ENCODE results near the gene COL6A2. TPM values are rescaled to one million over a fixed set of nuclear protein-coding genes. Genes with fewer than 3 reads are reported as not detected.

COL6A2 gene
- total and polyA plus RNA-seq, 8 donors: 79.3 to 3,737 (median 398) TPM

GRCh38 chr21:46111857-46112724, 14.2 kb downstream of the COL6A2 start:
- 88 to 95% (median 93%) methylated on average over 29 to 69 of the region's 69 CpGs for WGBS, 5 donors
- intact Hi-C loops (cut with DNase I; ENCODE audit: low total_unique reads): no loop called here
- peak in 1 of 2 donors; percentile 24 for DNase-seq
- no peak overlapping the region for H3K27ac ChIP-seq
- peaks cover 0 to 13% (median 6%) of the 10 kb centered on the region in 4 donors for H3K9me3 ChIP-seq
- TF ChIP-seq POLR2AphosphoS5 (IDR thresholded peaks at IDR 0.05) (no peak), POLR2A (IDR thresholded peaks at IDR 0.05) (no peak), EP300 (IDR thresholded peaks at IDR 0.05) (no peak), CTCF (IDR thresholded peaks at IDR 0.05) (no peak)
- H3K4me3 ChIP-seq: no peak overlapping the region
- H3K27me3 ChIP-seq: no peaks in the 10 kb centered on the region
- peaks cover 37 to 54% (median 53%) of the 10 kb centered on the region in 4 donors for H3K36me3 ChIP-seq
- peaks cover 3 to 28% (median 23%) of the 10 kb centered on the region in 4 donors for H3K4me1 ChIP-seq

- H3K36me3 ChIP-seq: peaks cover 42 to 61% (median 60%) of the 10 kb centered on the region in 4 donors
Observed at GRCh38 chr21:46112725-46113215, 14.9 kb downstream of the COL6A2 start.

GRCh38 chr21:46113497-46114176, 15.7 kb downstream of the COL6A2 start:
- intact Hi-C loops (cut with DNase I; ENCODE audit: low total_unique reads): no loop called here
- Histone ChIP-seq H3K4me1 (peaks cover 3 to 27% (median 23%) of the 10 kb centered on the region in 4 donors), H3K9me3 (peaks cover 0 to 7% (median 3%) of the 10 kb centered on the region in 4 donors), H3K4me3 (no peak overlapping the region), H3K27ac (no peak overlapping the region), H3K27me3 (no peaks in the 10 kb centered on the region), H3K36me3 (peaks cover 51 to 70% (median 69%) of the 10 kb centered on the region in 4 donors)
- peak in 1 of 2 donors; percentile 16 for DNase-seq
- 89 to 92% (median 91%) methylated on average over 14 to 16 of the region's 16 CpGs for WGBS, 5 donors
- TF ChIP-seq CTCF (IDR thresholded peaks at IDR 0.05) (no peak), POLR2AphosphoS5 (IDR thresholded peaks at IDR 0.05) (no peak), EP300 (IDR thresholded peaks at IDR 0.05) (no peak), POLR2A (IDR thresholded peaks at IDR 0.05) (no peak)

More at GRCh38 chr21:46112725-46113215, 14.9 kb downstream of the COL6A2 start:
- intact Hi-C loops (cut with DNase I; ENCODE audit: low total_unique reads): no loop called here
- Histone ChIP-seq H3K4me1 (peaks cover 3 to 28% (median 23%) of the 10 kb centered on the region in 4 donors), H3K9me3 (peaks cover 0 to 13% (median 6%) of the 10 kb centered on the region in 4 donors), H3K27ac (no peak overlapping the region), H3K27me3 (no peaks in the 10 kb centered on the region), H3K4me3 (no peak overlapping the region)
- TF ChIP-seq POLR2AphosphoS5 (IDR thresholded peaks at IDR 0.05): no peak
- WGBS, 5 donors: 87 to 94% (median 89%) methylated on average over 17 to 20 of the region's 20 CpGs
- peak; percentile 3 to 20 for DNase-seq

GRCh38 chr21:46114963-46115362, 17.1 kb downstream of the COL6A2 start:
- H3K36me3 ChIP-seq: peaks cover 64 to 83% (median 82%) of the 10 kb centered on the region in 4 donors
- peaks cover 3 to 14% (median 12%) of the 10 kb centered on the region in 4 donors for H3K4me1 ChIP-seq
- 73 to 93% (median 82%) methylated on average over 4 of the region's 4 CpGs for WGBS, 5 donors
- intact Hi-C loops (cut with DNase I; ENCODE audit: low total_unique reads): no loop called here
- no peaks in the 10 kb centered on the region for H3K27me3 ChIP-seq
- H3K4me3 ChIP-seq: no peak overlapping the region
- H3K27ac ChIP-seq: no peak overlapping the region
- no peak for TF ChIP-seq CTCF (IDR thresholded peaks at IDR 0.05)
- no peak for TF ChIP-seq EP300 (IDR thresholded peaks at IDR 0.05)
- TF ChIP-seq POLR2A (IDR thresholded peaks at IDR 0.05): no peak
- TF ChIP-seq POLR2AphosphoS5 (IDR thresholded peaks at IDR 0.05): no peak
- H3K9me3 ChIP-seq: peaks cover 0 to 7% (median 3%) of the 10 kb centered on the region in 4 donors
- DNase-seq: no peak
